Erythroblast (primary cell): ENCODE data around the gene SH3BP5L.

Source experiments
- DNase-seq, 2 experiments: peaks; one replicate each; lab custom pipeline; 2025; lab: John Stamatoyannopoulos, UW
- GATA1 ChIP-seq: IDR thresholded peaks from 2 replicates; pipeline ENCODE4 v1.6.1; 2011; ENCODE audit warnings: low read depth, mild to moderate bottlenecking, control low read depth, low read length, moderate library complexity
- POLR2A ChIP-seq: IDR thresholded peaks from 2 replicates; pipeline ENCODE4 v1.6.1; 2011; ENCODE audit warnings: mild to moderate bottlenecking, low read length

The SH3BP5L gene

GRCh38 chr1:248825909-248826760 is at the start of gene SH3BP5L:
Gene SH3BP5L (minus strand): TSS chr1:248825915. CDS start chr1:248824935, 980 bp downstream.
- DNase-seq = peak; percentile 97 to 98
- no peak for TF ChIP-seq GATA1
- TF ChIP-seq POLR2A = peak; percentile 94

- DNase-seq = peak; percentile 94 to 96
- no peak for TF ChIP-seq GATA1
- TF ChIP-seq POLR2A = no peak
Observed at GRCh38 chr1:248873993-248874533, 48.3 kb upstream of the SH3BP5L start.

- peak; percentile 97 to 99 for DNase-seq
- TF ChIP-seq POLR2A (peak; percentile 89), GATA1 (no peak)
Observed at GRCh38 chr1:248873409-248873992, 47.8 kb upstream of the SH3BP5L start.

GRCh38 chr1:248872752-248873408 is 47.2 kb upstream of the SH3BP5L start:
- peak; percentile 87 to 89 for DNase-seq
- no peak for TF ChIP-seq GATA1
- TF ChIP-seq POLR2A = no peak

- no peak for TF ChIP-seq GATA1
- TF ChIP-seq POLR2A = no peak
- DNase-seq = no peak
Observed at GRCh38 chr1:248871837-248872401, 46.2 kb upstream of the SH3BP5L start.

- TF ChIP-seq POLR2A (peak; percentile 95), GATA1 (no peak)
- DNase-seq = peak; percentile 91 to 92
Observed at GRCh38 chr1:248862998-248863881, 37.5 kb upstream of the SH3BP5L start.

GRCh38 chr1:248862695-248862997 is 36.9 kb upstream of the SH3BP5L start:
- TF ChIP-seq GATA1 (no peak), POLR2A (no peak)
- no peak for DNase-seq

- no peak for DNase-seq
- no peak for TF ChIP-seq POLR2A
- TF ChIP-seq GATA1 = no peak
Observed at GRCh38 chr1:248861616-248862015, 35.9 kb upstream of the SH3BP5L start.

- DNase-seq = no peak
- TF ChIP-seq POLR2A (no peak), GATA1 (no peak)
Observed at GRCh38 chr1:248860007-248860406, 34.3 kb upstream of the SH3BP5L start.

- peak; percentile 99 for DNase-seq
- peak; percentile 99 for TF ChIP-seq POLR2A
- TF ChIP-seq GATA1 = no peak
Observed at GRCh38 chr1:248858891-248859889, 33.5 kb upstream of the SH3BP5L start, which contains the start of gene ZNF692. Gene ZNF692 (minus strand): TSS chr1:248859085. CDS start chr1:248858309, 776 bp downstream.

- TF ChIP-seq GATA1 (no peak), POLR2A (peak; percentile 39)
- DNase-seq = peak; percentile 93 to 94
Observed at GRCh38 chr1:248858096-248858890, 32.6 kb upstream of the SH3BP5L start.
